BLaER1 (cell line): ENCODE data around the gene NACC1.
A peak's percentile ranks its signal among the peaks of the same experiment; 100 is the strongest.

ENCODE experiments used
- H3K27ac ChIP-seq: shearing (Covaris generic); formaldehyde crosslinking; 2 replicates; pipeline ENCODE4 v1.8.1; 2022
- H3K27me3 ChIP-seq: shearing (Covaris generic); formaldehyde crosslinking; 2 replicates; pipeline ENCODE4 v1.8.1; 2022
- H3K36me3 ChIP-seq: shearing (Covaris generic); formaldehyde crosslinking; 2 replicates; pipeline ENCODE4 v1.8.1; 2022
- H3K4me1 ChIP-seq: shearing (Covaris generic); formaldehyde crosslinking; 2 replicates; pipeline ENCODE4 v1.8.1; 2022
- H3K4me2 ChIP-seq: shearing (Covaris generic); formaldehyde crosslinking; 2 replicates; pipeline ENCODE4 v1.8.1; 2022
- H3K4me3 ChIP-seq: shearing (Covaris generic); formaldehyde crosslinking; 2 replicates; pipeline ENCODE4 v1.8.1; 2022
- H3K9ac ChIP-seq: shearing (Covaris generic); formaldehyde crosslinking; 2 replicates; pipeline ENCODE4 v1.8.1; 2022
- H3K9me3 ChIP-seq: shearing (Covaris generic); formaldehyde crosslinking; 2 replicates; pipeline ENCODE4 v1.8.1; 2022
- H4K20me1 ChIP-seq: shearing (Covaris generic); formaldehyde crosslinking; 2 replicates; pipeline ENCODE4 v1.8.1; 2022
- Cebpa-rat ChIP-seq: shearing (Covaris generic); IDR thresholded peaks from 2 replicates; pipeline ENCODE4 v1.8.1; 2022

NACC1 gene

DNA sequence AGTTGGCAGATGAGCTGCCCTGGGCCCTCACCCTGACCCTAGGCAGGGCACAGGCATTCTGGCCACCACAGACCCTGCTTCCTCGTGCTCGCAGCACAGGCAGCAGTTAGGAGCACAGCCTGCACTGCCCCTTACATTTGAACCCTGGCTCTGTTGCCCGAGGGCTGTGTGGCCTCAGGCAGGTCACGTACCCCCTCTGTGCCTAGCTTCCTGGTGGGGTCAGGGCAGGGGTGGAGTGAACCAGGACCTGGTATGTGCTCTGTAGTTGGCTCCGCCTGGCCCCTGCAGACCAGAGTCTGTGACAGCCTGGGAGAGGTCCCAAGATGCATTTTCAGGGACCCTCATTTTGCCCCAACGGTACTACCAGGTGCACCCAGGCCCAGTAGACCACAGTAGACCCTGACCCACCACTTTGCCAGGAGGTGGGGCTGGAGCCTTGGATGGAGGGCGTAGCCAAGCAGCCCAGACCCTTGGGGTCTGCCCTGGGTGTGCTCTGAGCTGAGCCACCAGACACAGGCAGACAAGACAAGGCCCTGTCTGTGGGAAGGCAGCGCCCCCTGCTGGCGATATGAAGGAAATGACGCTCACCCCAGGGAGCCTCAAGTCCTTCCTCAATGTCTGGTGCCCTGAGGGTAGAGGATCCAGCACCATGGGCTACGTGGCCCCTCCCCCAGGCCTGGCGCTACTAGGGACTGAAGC lies 24.5 kb upstream of the NACC1 start:
- Histone ChIP-seq H3K9me3 (no peaks in the 10 kb centered on the region), H3K27ac (peak overlapping the region; percentile 81), H3K4me3 (peak overlapping the region; percentile 89; the same call in 1 of the 2 replicates), H3K36me3 (peaks cover 3% of the 10 kb centered on the region; the same call in 1 of the 2 replicates), H3K4me2 (peak overlapping the region; percentile 99), H3K4me1 (peaks cover 89% of the 10 kb centered on the region), H3K9ac (peak overlapping the region; percentile 80), H4K20me1 (peaks cover 18% of the 10 kb centered on the region), H3K27me3 (peaks cover 16% of the 10 kb centered on the region; the same call in 1 of the 2 replicates)
- no peak for TF ChIP-seq Cebpa-rat

GRCh38 chr19:13094106-13094504 lies 24.0 kb upstream of the NACC1 start:
- peaks cover 21% of the 10 kb centered on the region; the same call in 1 of the 2 replicates for H3K27me3 ChIP-seq
- TF ChIP-seq Cebpa-rat, result no peak
- peaks cover 7% of the 10 kb centered on the region; the same call in 1 of the 2 replicates for H3K36me3 ChIP-seq
- peaks cover 23% of the 10 kb centered on the region for H4K20me1 ChIP-seq
- peak overlapping the region; percentile 80 for H3K9ac ChIP-seq
- H3K27ac ChIP-seq, result peak overlapping the region; percentile 72
- H3K4me1 ChIP-seq, result peaks cover 89% of the 10 kb centered on the region
- peak overlapping the region; percentile 99 for H3K4me2 ChIP-seq
- no peaks in the 10 kb centered on the region for H3K9me3 ChIP-seq
- H3K4me3 ChIP-seq, result peak overlapping the region; percentile 89; the same call in 1 of the 2 replicates

DNA sequence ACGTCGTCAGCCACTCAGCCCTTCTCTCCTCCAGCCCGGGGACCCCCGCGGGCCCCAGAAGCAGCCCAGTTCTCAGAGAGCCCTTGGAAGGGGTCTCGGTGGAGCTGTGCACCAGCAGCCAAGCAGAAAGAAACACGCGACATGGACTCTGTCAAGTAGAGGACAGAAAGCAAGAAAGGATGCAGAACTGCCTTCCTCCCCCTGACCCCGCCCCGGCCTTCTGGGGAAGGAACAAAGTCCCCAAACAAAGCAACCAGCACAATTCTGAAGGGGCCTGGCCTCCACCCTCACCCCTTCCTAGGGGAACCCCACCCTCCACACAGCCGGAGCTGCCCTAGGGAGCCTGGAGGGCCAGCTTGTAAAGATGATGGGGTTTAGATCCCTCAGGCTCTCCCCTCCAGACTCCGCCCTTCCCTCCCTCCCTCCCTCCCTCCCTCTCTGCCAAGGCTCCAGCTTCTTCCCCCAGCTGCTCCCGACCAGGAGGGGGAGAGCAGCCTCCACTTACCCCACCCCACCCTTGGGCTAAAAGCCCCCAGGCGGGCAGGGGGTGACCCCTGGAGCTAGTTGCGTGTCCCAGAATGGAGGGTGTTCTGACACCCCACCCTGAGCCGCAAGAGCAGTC lies 23.2 kb upstream of the NACC1 start:
- Histone ChIP-seq H3K9me3 (no peaks in the 10 kb centered on the region), H3K9ac (peak overlapping the region; percentile 80), H3K27ac (peak overlapping the region; percentile 83), H4K20me1 (peaks cover 30% of the 10 kb centered on the region), H3K4me3 (peak overlapping the region; percentile 89), H3K27me3 (peaks cover 23% of the 10 kb centered on the region; the same call in 1 of the 2 replicates), H3K4me1 (peaks cover 89% of the 10 kb centered on the region), H3K4me2 (peak overlapping the region; percentile 99), H3K36me3 (peaks cover 8% of the 10 kb centered on the region)
- no peak for TF ChIP-seq Cebpa-rat

DNA sequence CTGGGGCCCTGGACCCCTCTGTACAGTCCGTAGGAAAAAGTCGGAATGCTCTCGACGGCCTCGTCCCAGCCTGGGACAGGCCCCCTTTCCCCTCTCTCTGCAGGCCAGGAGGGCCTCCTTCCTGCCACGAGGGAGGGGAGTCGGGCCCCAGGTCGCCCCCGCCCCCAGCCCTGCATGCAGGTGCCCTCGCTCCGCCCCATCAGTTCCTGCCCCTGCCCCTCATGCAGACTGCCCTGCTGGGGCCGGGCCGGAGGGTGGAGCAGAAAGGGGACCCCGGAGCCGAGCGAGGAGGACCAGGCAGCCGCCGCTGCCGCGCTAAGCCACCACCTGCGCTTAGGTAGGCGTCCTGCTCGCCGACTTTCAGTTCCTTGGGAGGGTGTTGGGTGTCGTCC lies 22.7 kb upstream of the NACC1 start:
- H3K4me1 ChIP-seq, result peaks cover 89% of the 10 kb centered on the region

DNA sequence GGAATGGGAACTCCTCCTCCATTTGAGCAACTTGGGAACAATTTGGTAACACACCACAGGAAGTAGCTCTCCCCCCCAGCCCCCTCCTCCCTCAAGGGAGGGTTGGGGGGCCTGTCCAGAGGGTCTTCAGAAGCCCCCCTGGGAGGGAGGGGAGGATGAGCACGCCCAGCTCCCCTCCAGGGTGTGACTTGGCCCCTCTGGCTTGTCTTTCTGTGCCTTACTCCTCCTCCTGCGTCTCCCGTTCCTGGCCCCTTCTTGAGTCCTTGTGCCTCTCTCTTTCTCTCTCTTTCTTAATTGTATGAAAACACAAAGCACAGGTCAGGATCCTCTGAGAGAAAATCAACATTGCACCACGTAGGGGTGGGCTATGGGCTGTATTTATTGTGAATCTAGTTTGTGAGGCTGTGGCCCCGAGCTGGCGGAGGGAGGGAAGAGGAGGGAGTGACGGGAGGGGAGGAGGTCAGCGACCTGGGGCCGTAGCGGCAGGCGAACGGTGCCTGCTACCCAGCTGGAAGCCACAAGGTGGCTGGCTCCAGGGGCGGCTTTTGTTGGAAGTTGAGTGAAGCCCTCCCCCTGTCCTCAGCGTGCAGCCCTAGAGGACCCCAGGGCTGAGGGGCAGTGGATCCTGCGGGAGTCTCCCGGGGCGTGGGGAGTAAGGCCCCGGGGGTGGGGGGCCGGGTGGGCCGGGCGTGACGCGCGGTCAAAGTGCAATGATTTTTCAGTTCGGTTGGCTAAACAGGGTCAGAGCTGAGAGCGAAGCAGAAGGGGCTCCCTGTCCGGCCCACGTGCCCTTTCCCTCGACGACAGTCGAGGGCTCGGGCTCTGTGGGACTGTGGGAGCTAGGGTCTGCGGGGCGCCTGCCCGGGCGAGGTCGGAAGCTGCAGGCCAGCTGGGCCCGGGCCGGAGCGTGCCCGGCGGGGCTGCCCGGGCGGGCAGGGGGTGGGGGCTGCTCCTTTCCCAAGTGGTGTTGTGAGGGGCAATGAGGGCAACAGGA lies 21.8 kb upstream of the NACC1 start:
- Histone ChIP-seq H4K20me1 (peaks cover 44% of the 10 kb centered on the region), H3K4me2 (peak overlapping the region; percentile 99)
- no peak for TF ChIP-seq Cebpa-rat

More for the DNA sequence above, 22.7 kb upstream of the NACC1 start:
- TF ChIP-seq Cebpa-rat, result no peak
- Histone ChIP-seq H3K36me3 (peaks cover 13% of the 10 kb centered on the region), H4K20me1 (peaks cover 35% of the 10 kb centered on the region), H3K4me2 (peak overlapping the region; percentile 99), H3K9ac (peak overlapping the region; percentile 80), H3K27me3 (peaks cover 23% of the 10 kb centered on the region; the same call in 1 of the 2 replicates), H3K27ac (peak overlapping the region; percentile 83), H3K4me3 (peak overlapping the region; percentile 89), H3K9me3 (no peaks in the 10 kb centered on the region)

DNA sequence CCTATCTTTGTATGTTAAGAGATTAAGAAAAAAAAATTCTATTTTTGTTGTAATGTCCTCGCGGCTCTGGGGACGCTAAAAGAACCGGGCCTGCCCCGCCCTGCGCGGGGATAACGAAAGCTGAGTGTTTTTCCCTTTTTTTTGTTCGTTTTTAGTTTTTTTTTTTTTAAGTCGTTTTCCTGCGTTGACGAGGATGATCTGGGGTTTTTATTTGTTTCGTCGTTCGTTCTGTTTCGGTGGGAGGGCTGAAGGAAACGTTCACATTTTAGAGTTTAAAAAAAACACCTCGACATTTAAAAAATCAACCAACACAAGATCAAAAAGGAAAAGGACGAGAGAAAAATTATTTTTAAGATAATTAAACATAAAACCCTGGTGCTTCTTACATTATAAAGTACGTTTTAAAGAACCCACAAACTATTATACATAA lies 21.0 kb upstream of the NACC1 start:
- Histone ChIP-seq H3K9ac (peak overlapping the region; percentile 80), H3K27ac (peak overlapping the region; percentile 83), H4K20me1 (peaks cover 52% of the 10 kb centered on the region), H3K27me3 (peaks cover 23% of the 10 kb centered on the region; the same call in 1 of the 2 replicates), H3K4me2 (peak overlapping the region; percentile 99), H3K9me3 (no peaks in the 10 kb centered on the region), H3K36me3 (peaks cover 14% of the 10 kb centered on the region), H3K4me3 (peak overlapping the region; percentile 89), H3K4me1 (peaks cover 89% of the 10 kb centered on the region)
- no peak for TF ChIP-seq Cebpa-rat

More for the DNA sequence above, 21.8 kb upstream of the NACC1 start:
- peak overlapping the region; percentile 89 for H3K4me3 ChIP-seq
- peak overlapping the region; percentile 83 for H3K27ac ChIP-seq
- H3K27me3 ChIP-seq, result peaks cover 23% of the 10 kb centered on the region; the same call in 1 of the 2 replicates
- peaks cover 89% of the 10 kb centered on the region for H3K4me1 ChIP-seq
- H3K36me3 ChIP-seq, result peaks cover 14% of the 10 kb centered on the region
- H3K9ac ChIP-seq, result peak overlapping the region; percentile 80
- no peaks in the 10 kb centered on the region for H3K9me3 ChIP-seq

- Histone ChIP-seq H3K4me1 (peaks cover 87% of the 10 kb centered on the region), H3K9ac (peak overlapping the region; percentile 80), H3K27ac (peak overlapping the region; percentile 83; the same call in 1 of the 2 replicates), H4K20me1 (peaks cover 53% of the 10 kb centered on the region), H3K36me3 (peaks cover 14% of the 10 kb centered on the region), H3K27me3 (peaks cover 23% of the 10 kb centered on the region; the same call in 1 of the 2 replicates), H3K4me3 (peak overlapping the region; percentile 89), H3K9me3 (no peaks in the 10 kb centered on the region), H3K4me2 (peak overlapping the region; percentile 99)
- no peak for TF ChIP-seq Cebpa-rat
Measured at GRCh38 chr19:13097463-13098258, 20.4 kb upstream of the NACC1 start.

DNA sequence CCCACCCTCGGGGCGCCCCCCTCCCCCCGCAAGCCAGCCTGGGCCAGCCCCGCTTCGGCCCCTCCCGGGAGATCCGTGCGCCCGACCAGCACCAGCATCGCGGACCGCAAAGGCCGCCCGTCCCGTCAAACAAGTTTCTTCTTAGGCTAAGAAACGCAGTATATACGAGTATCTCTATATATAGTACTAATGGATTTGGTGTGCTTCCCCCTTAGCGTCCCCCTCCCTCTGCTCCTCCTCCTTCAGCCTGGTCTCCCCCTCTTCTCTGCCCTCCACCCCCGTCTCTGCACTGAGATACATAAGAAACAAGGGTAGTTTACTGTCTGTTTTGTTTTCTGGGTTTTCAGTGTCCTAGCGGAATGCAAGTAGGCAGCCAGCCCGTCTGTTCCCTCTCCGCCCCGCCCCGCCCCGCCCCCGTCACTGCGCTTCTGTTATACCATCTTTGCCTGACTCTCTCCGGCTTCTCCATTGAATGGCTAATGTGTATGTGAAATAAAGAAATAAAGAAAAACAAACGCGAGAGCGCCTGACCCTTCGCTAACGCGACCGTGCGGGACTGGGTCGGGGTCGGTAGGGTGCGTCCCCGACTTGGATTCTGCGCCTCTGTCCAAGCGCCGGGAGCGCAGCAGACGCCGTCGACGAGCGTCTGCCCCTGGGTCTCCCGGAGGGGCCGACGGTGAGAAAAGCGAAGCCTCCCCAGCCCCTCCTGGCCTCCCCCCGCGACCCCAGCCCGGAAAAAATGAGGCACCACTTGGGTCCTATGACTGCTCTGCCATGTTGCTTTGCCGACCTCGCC lies 19.6 kb upstream of the NACC1 start:
- Histone ChIP-seq H3K4me3 (peak overlapping the region; percentile 89), H3K4me2 (peak overlapping the region; percentile 99), H3K36me3 (peaks cover 14% of the 10 kb centered on the region), H3K9ac (peak overlapping the region; percentile 77), H3K4me1 (peaks cover 84% of the 10 kb centered on the region), H4K20me1 (peaks cover 53% of the 10 kb centered on the region), H3K27me3 (peaks cover 23% of the 10 kb centered on the region; the same call in 1 of the 2 replicates), H3K9me3 (no peaks in the 10 kb centered on the region), H3K27ac (peak overlapping the region; percentile 84)
- TF ChIP-seq Cebpa-rat, result no peak
